IMR-90 (cell line): ENCODE data around the gene GPD1. TPM values are rescaled to one million over a fixed set of nuclear protein-coding genes. Genes with fewer than 3 reads are reported as not detected.

Experiments used
- ATAC-seq: fragments of 200-7000 bp; cut with Tn5 transposase; 2 replicates; pipeline ENCODE4 v1.9.1; 2020; ENCODE audit warnings: low read depth, mild to moderate bottlenecking, moderate library complexity
- BruUV-seq: library from RNA; stranded (reverse); fragments of 400-500 nt; replicated peaks from 2 replicates; lab custom pipeline; 2021; lab: Mats Ljungman, UMichigan
- CTCF ChIA-PET: fragments of 300-600 bp; formaldehyde crosslinking; extraction: SDS; loops from one replicate; lab custom pipeline; 2021; ENCODE audit warnings: antibody characterized with exemption; lab: Yijun Ruan, JAX
- POLR2A ChIA-PET: fragments of 300-600 bp; sonication (Branson Sonifier 250); formaldehyde crosslinking; loops from one replicate; lab custom pipeline; 2022; ENCODE audit warnings: antibody characterized with exemption; ENCODE audit not compliant: unreplicated experiment; lab: Charles Lee
- DNase-seq: peaks from one replicate; pipeline ENCODE4 v3.0.0; 2013
- H2AFZ ChIP-seq: replicated peaks from 2 replicates; pipeline ENCODE3; 2013; ENCODE audit warnings: low read length, mild to moderate bottlenecking; ENCODE audit not compliant: poor library complexity
- H2AK5ac ChIP-seq: 2 replicates; pipeline ENCODE4 v1.6.1; 2013; ENCODE audit warnings: low read depth, low read length, inconsistent platforms
- H2AK9ac ChIP-seq: replicated peaks from 2 replicates; pipeline ENCODE3; 2013; ENCODE audit warnings: mild to moderate bottlenecking, low read depth, low read length, moderate library complexity; ENCODE audit not compliant: poor library complexity
- H2BK120ac ChIP-seq: 2 replicates; pipeline ENCODE4 v1.6.1; 2013; ENCODE audit warnings: low read depth, low read length, inconsistent platforms
- H2BK15ac ChIP-seq: 3 replicates; pipeline ENCODE4 v1.6.1; 2013; ENCODE audit warnings: low read depth, low read length, inconsistent platforms
- H2BK20ac ChIP-seq: 2 replicates; pipeline ENCODE4 v1.6.1; 2013; ENCODE audit warnings: low read depth, mild to moderate bottlenecking, inconsistent platforms, low read length, moderate library complexity
- H2BK5ac ChIP-seq: 2 replicates; pipeline ENCODE4 v1.6.1; 2013; ENCODE audit warnings: mild to moderate bottlenecking, low read depth, low read length, inconsistent platforms; ENCODE audit not compliant: poor library complexity, severe bottlenecking
- H3K14ac ChIP-seq: replicated peaks from 2 replicates; pipeline ENCODE4 v1.6.1; 2013; ENCODE audit warnings: low read depth, low read length, inconsistent platforms
- H3K18ac ChIP-seq: 2 replicates; pipeline ENCODE4 v1.6.1; 2013; ENCODE audit warnings: low read depth, low read length, control low read depth
- H3K23ac ChIP-seq: 2 replicates; pipeline ENCODE4 v1.6.1; 2013; ENCODE audit warnings: low read depth, low read length, inconsistent platforms
- H3K27ac ChIP-seq: 2 replicates; pipeline ENCODE4 v1.5.1; 2013; ENCODE audit warnings: mild to moderate bottlenecking, control low read depth, low read length; ENCODE audit not compliant: insufficient read depth
- H3K27me3 ChIP-seq: 2 replicates; pipeline ENCODE4 v1.6.1; 2013; ENCODE audit warnings: low read length; ENCODE audit not compliant: control insufficient read depth, insufficient read depth
- H3K36me3 ChIP-seq: 2 replicates; pipeline ENCODE4 v1.6.1; 2013; ENCODE audit warnings: low read length, mixed read lengths; ENCODE audit not compliant: control insufficient read depth, insufficient read depth
- H3K4ac ChIP-seq: 2 replicates; pipeline ENCODE4 v1.6.1; 2013; ENCODE audit warnings: low read depth, low read length, inconsistent platforms
- H3K4me1 ChIP-seq: 2 replicates; pipeline ENCODE4 v1.6.1; 2013; ENCODE audit warnings: low read length, mixed read lengths; ENCODE audit not compliant: control insufficient read depth, insufficient read depth
- H3K4me2 ChIP-seq: 2 replicates; pipeline ENCODE4 v1.6.1; 2013; ENCODE audit warnings: low read depth, mild to moderate bottlenecking, control low read depth, low read length, moderate library complexity
- H3K4me3 ChIP-seq: 2 replicates; pipeline ENCODE4 v1.5.1; 2013; ENCODE audit warnings: low read depth, mild to moderate bottlenecking, control low read depth, low read length, moderate library complexity; ENCODE audit not compliant: insufficient read depth
- H3K56ac ChIP-seq: 2 replicates; pipeline ENCODE4 v1.6.1; 2013; ENCODE audit warnings: low read length, inconsistent platforms; ENCODE audit not compliant: insufficient read depth; ENCODE audit errors: extremely low read depth
- H3K79me1 ChIP-seq, 2 experiments: 2 replicates each; pipeline ENCODE4 v1.6.1; 2013; ENCODE audit warnings: low read length in 2 of 2, inconsistent platforms in 1 of 2, low read depth in 1 of 2
- H3K9ac ChIP-seq: 2 replicates; pipeline ENCODE4 v1.6.1; 2013; ENCODE audit warnings: low read depth, low read length, control low read depth
- H3K9me1 ChIP-seq: 2 replicates; pipeline ENCODE4 v1.6.1; 2013; ENCODE audit warnings: low read length, inconsistent platforms; ENCODE audit not compliant: insufficient read depth
- H3K9me3 ChIP-seq: 2 replicates; pipeline ENCODE4 v1.6.1; 2013; ENCODE audit warnings: low read length; ENCODE audit not compliant: control insufficient read depth, insufficient read depth
- H4K20me1 ChIP-seq: 2 replicates; pipeline ENCODE4 v1.6.1; 2013; ENCODE audit warnings: low read length, inconsistent platforms; ENCODE audit not compliant: insufficient read depth
- H4K5ac ChIP-seq: 2 replicates; pipeline ENCODE4 v1.6.1; 2013; ENCODE audit warnings: mild to moderate bottlenecking, low read depth, low read length, control low read depth
- H4K8ac ChIP-seq, 2 experiments: 2 replicates each; pipeline ENCODE4 v1.6.1; 2013; ENCODE audit warnings: low read depth in 2 of 2, low read length in 2 of 2, control low read depth in 1 of 2, inconsistent platforms in 1 of 2
- H4K91ac ChIP-seq: 2 replicates; pipeline ENCODE4 v1.6.1; 2013; ENCODE audit warnings: low read depth, low read length, inconsistent platforms; ENCODE audit not compliant: insufficient read depth
- BHLHE40 ChIP-seq: fragments of 150-350 bp; IDR thresholded peaks from 2 replicates; pipeline ENCODE4 v1.6.1; 2016; ENCODE audit warnings: mild to moderate bottlenecking, low read depth, low read length
- CEBPB ChIP-seq: IDR thresholded peaks from 2 replicates; pipeline ENCODE4 v1.6.1; 2012; ENCODE audit warnings: low read depth, low read length, improper control_type of control experiment
- CHD1 ChIP-seq: IDR thresholded peaks from 2 replicates; pipeline ENCODE4 v1.6.1; 2012; ENCODE audit warnings: low read depth, low read length, improper control_type of control experiment
- ELK1 ChIP-seq: fragments of 150-350 bp; IDR thresholded peaks from 2 replicates; pipeline ENCODE4 v1.6.1; 2016; ENCODE audit warnings: low read depth, mild to moderate bottlenecking, low read length, moderate library complexity, borderline replicate concordance
- FOS ChIP-seq: fragments of 150-350 bp; IDR thresholded peaks from 2 replicates; pipeline ENCODE4 v1.6.1; 2016; ENCODE audit warnings: low read depth, low read length
- MAFK ChIP-seq: IDR thresholded peaks from 2 replicates; pipeline ENCODE4 v1.6.1; 2012; ENCODE audit warnings: low read depth, low read length, improper control_type of control experiment
- MAZ ChIP-seq: IDR thresholded peaks from 2 replicates; pipeline ENCODE4 v1.6.1; 2012; ENCODE audit warnings: low read depth, mild to moderate bottlenecking, low read length, improper control_type of control experiment, moderate library complexity, borderline replicate concordance
- MXI1 ChIP-seq: IDR thresholded peaks from 2 replicates; pipeline ENCODE4 v1.6.1; 2012; ENCODE audit warnings: low read depth, mild to moderate bottlenecking, low read length, moderate library complexity, borderline replicate concordance
- NFE2L2 ChIP-seq: fragments of 150-350 bp; IDR thresholded peaks from 2 replicates; pipeline ENCODE4 v1.6.1; 2016; ENCODE audit warnings: low read depth, mild to moderate bottlenecking, low read length
- POLR2A ChIP-seq: IDR thresholded peaks from 2 replicates; pipeline ENCODE4 v1.6.1; 2012; ENCODE audit warnings: mild to moderate bottlenecking, low read depth, low read length
- RAD21 ChIP-seq: IDR thresholded peaks from 2 replicates; pipeline ENCODE4 v1.6.1; 2012; ENCODE audit warnings: low read length, improper control_type of control experiment
- RCOR1 ChIP-seq: IDR thresholded peaks from 2 replicates; pipeline ENCODE4 v1.6.1; 2012; ENCODE audit warnings: mild to moderate bottlenecking, low read length, improper control_type of control experiment; ENCODE audit not compliant: insufficient replicate concordance
- RFX5 ChIP-seq: IDR thresholded peaks from 2 replicates; pipeline ENCODE4 v1.8.0; 2012; ENCODE audit warnings: low read depth, mild to moderate bottlenecking, low read length, moderate library complexity
- SMC3 ChIP-seq: fragments of 150-350 bp; IDR thresholded peaks from 2 replicates; pipeline ENCODE4 v1.6.1; 2016; ENCODE audit warnings: low read depth, mild to moderate bottlenecking, antibody characterized with exemption, low read length, moderate library complexity
- USF2 ChIP-seq: fragments of 150-350 bp; IDR thresholded peaks from 2 replicates; pipeline ENCODE4 v1.6.1; 2017; ENCODE audit warnings: mild to moderate bottlenecking, antibody characterized with exemption, low read length, low read depth
- dilution Hi-C: fragments of 300-500 bp; cut with HindIII; formaldehyde crosslinking; loops from one replicate; pipeline ENCODE4 v1.14.3; 2018; ENCODE audit warnings: low sequenced_read_pairs; ENCODE audit not compliant: unreplicated experiment
- in situ Hi-C: fragments of 300-500 bp; cut with MboI; formaldehyde crosslinking; loops from 3 replicates; pipeline ENCODE4 v1.14.3; 2019; ENCODE audit warnings: low sequenced_read_pairs, inconsistent platforms, mixed read lengths
- intact Hi-C: fragments of 100-400 bp; cut with micrococcal nuclease; formaldehyde crosslinking; loops from 2 replicates; pipeline ENCODE4 v1.10.0; 2022
- polyA plus RNA-seq, 3 experiments: library from polyadenylated mRNA; depleted of rRNA; stranded (reverse); fragments of >200 nt; gene quantifications; 2 replicates each; pipeline ENCODE4 v1.2.3, GENCODE V29; 2012; ENCODE audit warnings: low replicate concordance in 1 of 3
- total RNA-seq: library from RNA; depleted of rRNA; stranded (reverse); fragments of >200 nt; gene quantifications from 2 replicates; pipeline ENCODE4 v1.2.3, GENCODE V29; 2012
- TF ChIP-seq, protein P1 (sequence below): conservative IDR thresholded peaks from 2 replicates; pipeline ENCODE4 v1.5.1; 2012; ENCODE audit warnings: mild to moderate bottlenecking, low read depth, low read length, improper control_type of control experiment

The GPD1 gene
- total and polyA plus RNA-seq, 2 of the 4 experiments (the other 2 are of a cell fraction), result 0.05 to 0.18 TPM

DNA sequence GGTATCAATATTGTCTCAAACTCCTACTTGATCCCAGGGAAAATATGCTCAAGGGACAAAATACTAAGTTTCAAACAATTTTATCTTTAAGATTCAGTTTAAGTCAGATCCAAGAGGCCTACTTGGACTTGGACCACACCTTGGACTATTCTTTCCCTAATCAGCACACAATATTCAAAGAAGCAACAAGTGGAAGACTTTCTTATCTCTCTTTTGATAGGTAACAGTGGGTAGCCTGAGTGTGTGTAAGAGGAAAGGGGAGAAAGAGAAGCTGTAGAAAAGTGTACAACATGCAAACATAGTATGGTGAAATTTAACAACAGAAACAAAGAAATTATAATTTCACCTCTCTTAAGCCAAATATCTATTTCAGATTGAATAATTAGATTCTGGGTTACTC, 56.8 kb downstream of the GPD1 start:
- no peak overlapping the region for H4K91ac ChIP-seq
- TF ChIP-seq MAFK (no peak), NFE2L2 (no peak), USF2 (no peak), RAD21 (no peak), FOS (no peak), MAZ (no peak), ELK1 (no peak), POLR2A (no peak), RCOR1 (no peak), CEBPB (no peak), CHD1 (no peak), MXI1 (no peak), RFX5 (no peak), BHLHE40 (no peak), SMC3 (no peak)
- TF ChIP-seq, protein P1, sequence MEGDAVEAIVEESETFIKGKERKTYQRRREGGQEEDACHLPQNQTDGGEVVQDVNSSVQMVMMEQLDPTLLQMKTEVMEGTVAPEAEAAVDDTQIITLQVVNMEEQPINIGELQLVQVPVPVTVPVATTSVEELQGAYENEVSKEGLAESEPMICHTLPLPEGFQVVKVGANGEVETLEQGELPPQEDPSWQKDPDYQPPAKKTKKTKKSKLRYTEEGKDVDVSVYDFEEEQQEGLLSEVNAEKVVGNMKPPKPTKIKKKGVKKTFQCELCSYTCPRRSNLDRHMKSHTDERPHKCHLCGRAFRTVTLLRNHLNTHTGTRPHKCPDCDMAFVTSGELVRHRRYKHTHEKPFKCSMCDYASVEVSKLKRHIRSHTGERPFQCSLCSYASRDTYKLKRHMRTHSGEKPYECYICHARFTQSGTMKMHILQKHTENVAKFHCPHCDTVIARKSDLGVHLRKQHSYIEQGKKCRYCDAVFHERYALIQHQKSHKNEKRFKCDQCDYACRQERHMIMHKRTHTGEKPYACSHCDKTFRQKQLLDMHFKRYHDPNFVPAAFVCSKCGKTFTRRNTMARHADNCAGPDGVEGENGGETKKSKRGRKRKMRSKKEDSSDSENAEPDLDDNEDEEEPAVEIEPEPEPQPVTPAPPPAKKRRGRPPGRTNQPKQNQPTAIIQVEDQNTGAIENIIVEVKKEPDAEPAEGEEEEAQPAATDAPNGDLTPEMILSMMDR, result no peak
- H4K8ac ChIP-seq, result no peak overlapping the region
- H3K23ac ChIP-seq, result no peak overlapping the region
- no peak overlapping the region for H3K56ac ChIP-seq
- H3K9ac ChIP-seq, result no peak overlapping the region
- no peaks in the 10 kb centered on the region for H3K9me3 ChIP-seq
- peaks cover 32% of the 10 kb centered on the region for H4K20me1 ChIP-seq
- no peak overlapping the region for H3K4me2 ChIP-seq
- CTCF ChIA-PET, result no interaction called here
- no peak overlapping the region for H2AK9ac ChIP-seq
- H2BK15ac ChIP-seq, result no peak overlapping the region
- H3K9me1 ChIP-seq, result peaks cover 16% of the 10 kb centered on the region
- no peaks in the 10 kb centered on the region for H3K27me3 ChIP-seq
- intact Hi-C loops (no loop called here), in situ Hi-C loops (no loop called here), dilution Hi-C loops (no loop called here)
- no peak for ATAC-seq
- no peak overlapping the region for H3K14ac ChIP-seq
- H3K4me1 ChIP-seq, result peaks cover 12% of the 10 kb centered on the region
- H3K79me1 ChIP-seq, result peaks cover 3 to 64% of the 10 kb centered on the region in 2 experiments; a peak in 3 of 4 replicates
- H3K4me3 ChIP-seq, result no peak overlapping the region
- H3K18ac ChIP-seq, result no peak overlapping the region
- no peak overlapping the region for H2AK5ac ChIP-seq
- H2AFZ ChIP-seq, result no peak overlapping the region
- no peak overlapping the region for H2BK5ac ChIP-seq
- no peak for DNase-seq
- no peak overlapping the region for H4K5ac ChIP-seq
- H2BK20ac ChIP-seq, result no peak overlapping the region
- H3K27ac ChIP-seq, result no peak overlapping the region
- H3K36me3 ChIP-seq, result no peaks in the 10 kb centered on the region
- BruUV-seq, result no TSS peak
- POLR2A ChIA-PET, result no interaction called here
- H3K4ac ChIP-seq, result no peak overlapping the region
- H2BK120ac ChIP-seq, result no peak overlapping the region
